ENCODE results near the gene ZNF593. TPM values are rescaled to one million over a fixed set of nuclear protein-coding genes. Genes with fewer than 3 reads are reported as not detected.

Gene ZNF593
- total RNA-seq, 3 donors from 2014 or later (not counting 1 experiment from before 2014, with no cell fraction given): 8.6 to 17.8 (median 15.6) TPM

DNA sequence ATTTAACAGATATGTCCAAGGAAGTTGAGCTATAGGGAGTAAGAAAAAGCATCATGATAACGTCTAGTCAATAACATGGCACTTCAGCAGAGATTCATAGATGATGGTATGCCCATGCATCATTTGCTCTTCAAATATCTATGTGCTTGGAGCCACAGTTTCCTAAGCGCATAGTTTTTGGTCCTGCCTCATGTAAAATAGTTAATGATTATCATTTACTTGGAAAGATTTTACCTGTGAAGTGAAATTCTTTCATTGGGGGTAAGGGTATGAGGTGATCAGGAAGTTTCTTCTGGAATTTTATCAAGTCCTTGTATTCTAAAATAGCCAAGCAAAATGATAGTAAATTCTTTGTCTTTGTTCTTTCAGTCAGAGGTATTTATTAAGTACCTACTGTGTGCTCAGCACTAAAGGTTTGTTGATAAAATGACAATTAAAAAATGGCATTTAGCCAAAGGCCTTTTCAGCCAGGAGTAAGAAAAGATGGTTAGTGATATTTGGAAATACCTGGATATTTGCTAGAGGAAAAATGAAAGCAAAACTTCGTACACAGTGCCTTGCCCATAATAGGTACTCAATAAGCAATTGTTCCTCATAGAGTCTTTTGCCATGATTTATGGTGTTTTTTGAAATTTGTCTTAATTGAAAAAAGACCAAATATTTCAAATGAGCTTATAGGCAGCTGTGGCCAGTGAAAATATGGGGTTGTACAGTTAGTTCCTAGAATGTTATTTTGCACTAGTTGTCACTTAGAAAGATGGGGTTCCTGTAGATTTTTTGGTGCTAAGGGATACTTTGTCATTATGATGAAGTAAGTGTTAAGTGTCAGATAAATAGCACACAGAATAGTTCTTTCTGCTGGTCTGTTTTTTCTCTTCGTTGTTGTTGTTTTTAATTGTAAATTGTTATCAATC, 45.0 kb upstream of the ZNF593 start:
- Mint-ChIP-seq H3K4me1 (peaks cover 27 to 28% of the 10 kb centered on the region in 2 donors), H3K9me3 (no peaks in the 10 kb centered on the region), H3K4me3 (no peak overlapping the region), H3K36me3 (no peaks in the 10 kb centered on the region), H3K27me3 (ENCODE audit: low read depth in 2 of 2) (peaks cover 20 to 30% of the 10 kb centered on the region in 2 donors), H3K27ac (no peak overlapping the region)
- H3K9me3 ChIP-seq (ENCODE audit: control insufficient read depth, insufficient read depth, low read length): no peaks in the 10 kb centered on the region
- WGBS (ENCODE audit: insufficient coverage): 94% methylated on average over 3 of the region's 4 CpGs
- peaks cover 20% of the 10 kb centered on the region for H3K27me3 ChIP-seq (ENCODE audit: control insufficient read depth, insufficient read depth, low read length)
- intact Hi-C loops (cut with micrococcal nuclease): no loop called here
- no peak overlapping the region for H3K4me3 ChIP-seq (ENCODE audit: low read length)
- no peak for DNase-seq
- TF ChIP-seq, protein P1, sequence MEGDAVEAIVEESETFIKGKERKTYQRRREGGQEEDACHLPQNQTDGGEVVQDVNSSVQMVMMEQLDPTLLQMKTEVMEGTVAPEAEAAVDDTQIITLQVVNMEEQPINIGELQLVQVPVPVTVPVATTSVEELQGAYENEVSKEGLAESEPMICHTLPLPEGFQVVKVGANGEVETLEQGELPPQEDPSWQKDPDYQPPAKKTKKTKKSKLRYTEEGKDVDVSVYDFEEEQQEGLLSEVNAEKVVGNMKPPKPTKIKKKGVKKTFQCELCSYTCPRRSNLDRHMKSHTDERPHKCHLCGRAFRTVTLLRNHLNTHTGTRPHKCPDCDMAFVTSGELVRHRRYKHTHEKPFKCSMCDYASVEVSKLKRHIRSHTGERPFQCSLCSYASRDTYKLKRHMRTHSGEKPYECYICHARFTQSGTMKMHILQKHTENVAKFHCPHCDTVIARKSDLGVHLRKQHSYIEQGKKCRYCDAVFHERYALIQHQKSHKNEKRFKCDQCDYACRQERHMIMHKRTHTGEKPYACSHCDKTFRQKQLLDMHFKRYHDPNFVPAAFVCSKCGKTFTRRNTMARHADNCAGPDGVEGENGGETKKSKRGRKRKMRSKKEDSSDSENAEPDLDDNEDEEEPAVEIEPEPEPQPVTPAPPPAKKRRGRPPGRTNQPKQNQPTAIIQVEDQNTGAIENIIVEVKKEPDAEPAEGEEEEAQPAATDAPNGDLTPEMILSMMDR (IDR thresholded peaks at IDR 0.05): no peak
- no peak for ATAC-seq
- H3K4me1 ChIP-seq (ENCODE audit: control insufficient read depth, insufficient read depth, low read length): peaks cover 15% of the 10 kb centered on the region
- no peak overlapping the region for H3K27ac ChIP-seq (ENCODE audit: low read length)
- H3K36me3 ChIP-seq (ENCODE audit: control insufficient read depth, insufficient read depth, low read length): peaks cover 9% of the 10 kb centered on the region

DNA sequence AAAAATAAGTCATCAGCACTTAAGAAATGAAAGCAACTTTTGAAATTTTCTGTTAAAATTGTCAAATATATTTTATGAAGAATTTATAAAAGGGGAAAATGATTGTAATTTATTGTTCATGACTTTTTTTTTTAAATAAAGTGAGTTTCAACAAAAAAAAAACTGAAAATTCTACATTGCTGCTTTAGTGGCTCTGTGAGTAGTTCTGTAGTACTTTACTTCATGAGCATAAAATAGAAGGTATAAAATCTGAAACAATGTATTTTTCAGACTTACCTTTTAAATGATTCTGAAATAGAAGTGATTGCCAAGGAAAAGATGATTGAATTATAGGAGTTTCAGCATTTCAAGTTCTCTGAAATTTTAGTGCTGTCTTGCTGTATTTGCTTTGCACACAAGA, 44.3 kb upstream of the ZNF593 start:
- Mint-ChIP-seq H3K36me3 (no peaks in the 10 kb centered on the region), H3K4me1 (peaks cover 27% of the 10 kb centered on the region in 2 donors), H3K4me3 (no peak overlapping the region), H3K27ac (no peak overlapping the region), H3K27me3 (ENCODE audit: low read depth in 2 of 2) (peaks cover 23 to 36% of the 10 kb centered on the region in 2 donors), H3K9me3 (no peaks in the 10 kb centered on the region)
- peaks cover 15% of the 10 kb centered on the region for H3K4me1 ChIP-seq (ENCODE audit: control insufficient read depth, insufficient read depth, low read length)
- intact Hi-C loops (cut with micrococcal nuclease): no loop called here
- no peaks in the 10 kb centered on the region for H3K9me3 ChIP-seq (ENCODE audit: control insufficient read depth, insufficient read depth, low read length)
- DNase-seq: no peak
- TF ChIP-seq, protein P1 (IDR thresholded peaks at IDR 0.05): no peak
- peaks cover 26% of the 10 kb centered on the region for H3K27me3 ChIP-seq (ENCODE audit: control insufficient read depth, insufficient read depth, low read length)
- H3K36me3 ChIP-seq (ENCODE audit: control insufficient read depth, insufficient read depth, low read length): peaks cover 8% of the 10 kb centered on the region
- ATAC-seq: no peak
- H3K4me3 ChIP-seq (ENCODE audit: low read length): no peak overlapping the region
- no peak overlapping the region for H3K27ac ChIP-seq (ENCODE audit: low read length)

- intact Hi-C loops (cut with micrococcal nuclease): loop anchor here (1.0 kb wide), 2 partner anchors 15 to 252 kb away; partner anchors contain the start of gene PDIK1L
These were observed 43.8 kb upstream of the ZNF593 start for GRCh38 chr1:26125946-26126320.

More at GRCh38 chr1:26125946-26126320, 43.8 kb upstream of the ZNF593 start:
- no peaks in the 10 kb centered on the region for H3K36me3 Mint-ChIP-seq
- 29% methylated on average over 1 of the region's 1 CpG for WGBS (ENCODE audit: insufficient coverage)
- Histone ChIP-seq H3K36me3 (ENCODE audit: control insufficient read depth, insufficient read depth, low read length) (peaks cover 6% of the 10 kb centered on the region), H3K4me3 (ENCODE audit: low read length) (no peak overlapping the region), H3K27me3 (ENCODE audit: control insufficient read depth, insufficient read depth, low read length) (peaks cover 30% of the 10 kb centered on the region), H3K4me1 (ENCODE audit: control insufficient read depth, insufficient read depth, low read length) (peaks cover 15% of the 10 kb centered on the region), H3K27ac (ENCODE audit: low read length) (no peak overlapping the region), H3K9me3 (ENCODE audit: control insufficient read depth, insufficient read depth, low read length) (no peaks in the 10 kb centered on the region)
- peak overlapping the region; percentile 79 to 82 for H3K27ac Mint-ChIP-seq
- H3K4me3 Mint-ChIP-seq: peak overlapping the region; percentile 61
- TF ChIP-seq, protein P1 (IDR thresholded peaks at IDR 0.05): no peak
- H3K4me1 Mint-ChIP-seq: peaks cover 27% of the 10 kb centered on the region in 2 donors
- no peaks in the 10 kb centered on the region for H3K9me3 Mint-ChIP-seq
- ATAC-seq (no peak), DNase-seq (no peak)
- peaks cover 23 to 42% of the 10 kb centered on the region in 2 donors for H3K27me3 Mint-ChIP-seq (ENCODE audit: low read depth in 2 of 2)

Measured in natural killer cell (primary cell).